Measurements from ENCODE around the gene NTN5.
"Not testable (repeated sequence)": the region's sequence is repeated elsewhere in the genome, so short reads cannot be mapped to it uniquely, and the experiment has no call there.

Gene NTN5, protein sequence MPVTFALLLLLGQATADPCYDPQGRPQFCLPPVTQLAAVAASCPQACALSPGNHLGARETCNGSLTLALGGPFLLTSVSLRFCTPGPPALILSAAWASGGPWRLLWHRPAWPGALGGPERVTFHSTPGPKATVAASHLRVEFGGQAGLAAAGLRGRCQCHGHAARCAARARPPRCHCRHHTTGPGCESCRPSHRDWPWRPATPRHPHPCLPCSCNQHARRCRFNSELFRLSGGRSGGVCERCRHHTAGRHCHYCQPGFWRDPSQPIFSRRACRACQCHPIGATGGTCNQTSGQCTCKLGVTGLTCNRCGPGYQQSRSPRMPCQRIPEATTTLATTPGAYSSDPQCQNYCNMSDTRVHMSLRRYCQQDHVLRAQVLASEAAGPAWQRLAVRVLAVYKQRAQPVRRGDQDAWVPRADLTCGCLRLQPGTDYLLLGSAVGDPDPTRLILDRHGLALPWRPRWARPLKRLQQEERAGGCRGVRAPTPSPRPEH

DNA sequence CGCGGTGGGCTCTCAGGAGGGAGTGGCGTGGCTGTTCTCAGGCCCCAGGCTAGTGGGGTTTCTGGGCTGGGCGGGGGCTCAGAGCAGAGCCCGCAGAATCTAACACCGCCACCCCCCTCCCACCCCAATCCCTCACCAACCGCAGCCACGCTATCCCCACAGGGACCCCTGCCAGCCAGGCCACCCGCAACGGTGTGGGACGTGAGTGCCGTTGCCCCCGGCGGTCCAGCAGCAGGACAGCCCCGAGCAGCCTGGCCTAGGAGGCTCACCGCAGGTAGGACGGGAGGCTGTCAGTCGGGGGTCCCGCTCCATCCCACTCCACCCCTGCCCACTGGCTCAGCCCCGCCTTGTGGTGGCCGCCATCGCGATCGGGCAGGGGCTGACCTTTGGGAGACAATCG, at the start of gene NTN5:
Gene NTN5, minus strand, starts transcription at position 24 of the 400 bp plus-strand sequence. CDS start 2,031 bp downstream, outside the sequence.
- DNase-seq = no peak

DNA sequence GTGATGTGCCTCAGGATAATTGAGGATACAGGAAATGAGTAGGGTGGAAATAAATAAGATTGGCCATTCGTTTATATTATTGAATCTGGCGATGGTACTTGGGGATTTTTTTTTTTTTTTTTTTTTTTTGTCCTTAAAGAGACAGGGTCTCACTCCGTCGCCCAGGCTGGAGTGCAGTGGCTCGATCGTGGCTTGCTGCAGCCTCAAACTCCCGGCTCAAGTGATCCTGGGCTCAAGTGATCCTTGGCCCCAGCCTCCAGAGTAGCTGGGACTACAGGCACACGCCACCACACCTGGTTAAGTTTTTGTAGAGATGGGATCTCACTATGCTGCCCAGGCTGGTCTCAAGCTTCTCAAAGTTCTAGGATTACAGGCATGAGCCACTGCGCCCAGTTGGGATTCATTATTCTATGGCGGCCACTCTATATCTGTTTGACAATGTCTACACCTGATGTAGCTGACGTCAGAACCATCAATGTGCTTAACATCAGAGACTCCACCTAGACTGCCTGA, 49.4 kb upstream of the NTN5 start:
- no peak for DNase-seq

DNA sequence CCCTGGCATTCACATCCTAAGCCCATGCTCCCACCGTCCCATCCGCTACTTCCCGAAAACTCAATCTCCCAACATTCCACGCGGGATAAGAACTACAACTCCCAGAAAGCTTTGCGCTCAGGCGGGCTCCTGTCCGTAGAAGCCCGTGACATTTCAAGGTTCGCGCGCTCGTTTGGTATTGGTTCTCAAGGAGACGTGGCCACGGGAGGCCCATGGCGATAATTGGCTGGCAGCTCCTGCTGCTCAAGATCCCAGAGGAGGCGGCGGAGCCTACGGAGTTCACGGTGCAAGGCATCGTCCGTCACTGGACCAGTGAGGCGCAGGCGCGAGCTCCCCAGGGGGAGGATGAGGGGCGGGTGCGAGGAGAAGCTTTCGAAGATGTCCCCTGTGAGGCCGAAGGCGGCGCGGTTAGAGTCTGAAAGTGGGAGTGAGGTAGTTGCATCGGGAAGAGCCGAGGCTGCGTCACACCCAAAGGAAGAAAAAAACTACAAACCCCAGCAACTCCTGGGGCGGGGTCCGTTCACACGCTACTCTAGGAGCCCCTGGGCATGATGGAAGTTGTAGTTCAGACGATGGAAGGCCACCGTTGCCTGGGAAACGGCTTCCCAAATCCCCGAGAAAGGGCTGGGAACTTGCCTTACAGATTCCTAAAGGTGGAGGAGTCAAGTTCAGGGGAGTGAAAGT, 47.9 kb upstream of the NTN5 start:
- DNase-seq = peak; percentile 99

GRCh38 chr19:48720251-48720612, 47.4 kb upstream of the NTN5 start:
- DNase-seq = no peak

GRCh38 chr19:48719263-48720171, 46.7 kb upstream of the NTN5 start, which contains the start of gene MAMSTR:
MAMSTR (minus strand) TSS chr19:48719725; CDS start chr19:48719031, 694 bp downstream.
- peak; percentile 74 for DNase-seq

DNA sequence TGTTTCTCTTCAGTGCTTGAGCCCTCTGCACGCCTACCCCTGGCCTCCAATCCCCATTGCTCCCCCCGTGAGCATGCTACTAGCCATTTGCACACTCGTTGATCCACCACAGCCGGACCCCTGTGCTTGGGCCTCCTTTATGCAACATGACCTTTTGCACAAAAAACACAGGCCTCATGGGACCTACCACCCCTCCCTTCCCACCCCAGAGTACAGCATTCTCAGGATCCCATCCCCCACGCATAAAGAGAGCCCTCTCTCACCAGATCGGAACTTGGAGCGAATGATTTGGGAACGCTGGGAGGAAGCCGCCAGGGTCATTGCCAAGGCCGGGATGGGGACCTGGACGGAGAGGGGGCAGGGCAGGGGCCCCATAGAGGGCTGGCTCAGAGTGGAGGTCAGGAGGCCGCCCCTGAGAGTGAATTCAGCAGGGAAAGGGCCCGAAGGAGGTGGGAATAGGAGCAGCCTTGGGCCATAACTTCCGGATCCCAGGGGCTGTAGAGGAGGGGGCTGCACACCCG, 46.0 kb upstream of the NTN5 start:
- peak; percentile 57 for DNase-seq

- not testable (repeated sequence) for DNase-seq
Observed at GRCh38 chr19:48718106-48718505, 45.3 kb upstream of the NTN5 start.

DNA sequence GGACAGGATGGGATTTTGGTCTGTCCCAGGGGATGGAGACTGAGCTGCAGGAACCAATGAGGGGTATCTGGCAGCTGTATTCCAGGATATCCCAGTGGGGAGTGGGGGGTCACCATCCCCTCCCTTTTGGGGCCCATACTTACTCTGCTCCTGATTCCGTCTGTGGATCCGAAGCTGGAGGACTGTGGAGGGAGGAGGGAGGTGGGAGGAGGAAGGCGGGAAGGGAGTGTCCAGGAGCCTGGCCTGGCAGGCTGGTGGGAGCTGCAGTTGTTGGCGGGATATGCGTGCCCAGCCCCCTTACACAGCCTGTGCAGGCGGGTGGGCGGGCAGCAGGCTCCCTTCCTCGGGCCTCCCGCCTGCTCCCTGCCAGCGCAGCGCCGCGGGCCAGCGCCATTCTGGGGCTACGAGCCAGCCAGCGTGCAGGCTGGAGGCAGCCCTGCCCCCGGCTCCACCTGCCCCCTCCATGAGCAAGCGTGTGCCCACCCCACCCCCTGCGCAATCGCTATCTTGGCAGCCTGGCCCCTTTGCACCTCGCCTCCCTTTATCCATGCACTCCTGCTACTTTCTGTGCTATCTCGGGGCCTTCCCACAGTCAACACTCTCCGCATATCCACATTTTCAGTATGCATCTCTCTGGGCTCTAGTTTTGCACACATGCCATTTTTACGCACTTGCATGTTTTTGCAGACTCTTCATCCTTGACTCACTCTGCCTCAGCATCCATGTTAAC, 43.9 kb upstream of the NTN5 start:
- peak; percentile 96 for DNase-seq

DNA sequence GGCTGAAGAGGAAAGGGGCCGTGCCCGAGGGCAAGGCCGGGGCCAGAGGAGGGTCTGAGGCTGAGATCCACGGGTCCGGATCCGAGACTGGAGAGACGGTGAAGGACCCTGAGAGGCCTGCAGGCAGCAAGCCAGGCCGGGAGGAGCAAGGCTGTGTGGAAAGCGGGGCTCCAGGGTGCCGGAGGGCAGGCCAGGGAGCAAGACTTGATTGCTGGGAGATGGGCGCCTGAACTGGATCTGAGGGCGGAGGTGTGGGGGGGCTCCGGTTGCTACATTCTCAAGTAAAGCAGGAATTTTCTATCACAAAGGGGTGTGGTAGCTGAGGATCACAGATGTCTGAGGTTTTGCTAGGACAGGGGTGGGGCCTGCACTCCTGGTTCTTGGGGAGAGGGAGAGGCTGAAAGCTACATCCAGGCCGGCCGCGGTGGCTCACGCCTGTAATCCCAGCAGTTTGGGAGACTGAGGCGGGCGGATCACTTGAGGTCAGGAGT, 42.9 kb upstream of the NTN5 start:
- peak; percentile 62 for DNase-seq

DNA sequence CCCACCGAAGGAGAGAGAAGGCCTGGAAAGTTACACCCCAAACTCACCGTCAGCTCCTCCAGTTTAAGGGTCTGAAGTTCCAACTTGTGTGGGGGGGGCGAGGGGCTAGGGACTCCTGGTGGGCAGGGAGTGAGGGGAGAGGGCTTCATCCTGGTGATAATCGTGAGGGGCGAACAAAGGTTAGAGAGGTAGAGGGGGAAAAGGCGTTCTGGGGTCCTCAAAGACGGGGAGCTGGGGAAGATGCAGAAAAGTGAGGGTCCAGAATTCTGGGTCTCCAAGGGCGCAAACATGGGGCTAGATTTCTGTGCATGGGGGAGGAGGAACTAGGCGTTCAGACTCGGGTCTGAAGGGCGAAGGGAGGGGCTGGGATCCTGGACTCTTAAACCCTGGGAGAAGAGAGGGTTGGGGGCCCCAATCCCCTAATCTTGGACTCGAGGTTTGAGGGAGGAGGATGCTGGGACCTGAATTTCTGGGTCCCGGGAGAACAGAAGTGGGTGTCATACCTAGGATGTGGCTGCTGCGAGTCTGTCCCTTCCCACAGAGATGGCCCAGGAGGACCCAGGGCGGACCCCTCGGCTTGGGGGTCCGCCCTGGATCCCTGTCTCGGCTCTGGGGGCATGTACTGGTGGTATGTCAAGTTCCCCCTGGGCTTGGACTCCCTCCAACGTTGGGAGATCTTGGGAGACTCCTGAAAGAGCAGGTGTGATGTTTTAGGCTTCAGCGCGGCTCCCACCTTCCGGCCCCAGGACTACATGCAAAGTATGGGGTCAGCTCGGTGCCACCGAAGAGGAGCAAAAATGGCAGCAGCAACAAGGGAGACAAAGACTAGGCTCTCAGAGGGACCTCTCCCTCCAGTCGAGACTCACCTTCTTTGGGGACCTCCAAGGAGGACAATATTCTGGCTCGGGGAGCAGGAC, 42.2 kb upstream of the NTN5 start:
- DNase-seq = no peak

GRCh38 chr19:48713864-48714755, 41.3 kb upstream of the NTN5 start:
- peak; percentile 100 for DNase-seq

DNA sequence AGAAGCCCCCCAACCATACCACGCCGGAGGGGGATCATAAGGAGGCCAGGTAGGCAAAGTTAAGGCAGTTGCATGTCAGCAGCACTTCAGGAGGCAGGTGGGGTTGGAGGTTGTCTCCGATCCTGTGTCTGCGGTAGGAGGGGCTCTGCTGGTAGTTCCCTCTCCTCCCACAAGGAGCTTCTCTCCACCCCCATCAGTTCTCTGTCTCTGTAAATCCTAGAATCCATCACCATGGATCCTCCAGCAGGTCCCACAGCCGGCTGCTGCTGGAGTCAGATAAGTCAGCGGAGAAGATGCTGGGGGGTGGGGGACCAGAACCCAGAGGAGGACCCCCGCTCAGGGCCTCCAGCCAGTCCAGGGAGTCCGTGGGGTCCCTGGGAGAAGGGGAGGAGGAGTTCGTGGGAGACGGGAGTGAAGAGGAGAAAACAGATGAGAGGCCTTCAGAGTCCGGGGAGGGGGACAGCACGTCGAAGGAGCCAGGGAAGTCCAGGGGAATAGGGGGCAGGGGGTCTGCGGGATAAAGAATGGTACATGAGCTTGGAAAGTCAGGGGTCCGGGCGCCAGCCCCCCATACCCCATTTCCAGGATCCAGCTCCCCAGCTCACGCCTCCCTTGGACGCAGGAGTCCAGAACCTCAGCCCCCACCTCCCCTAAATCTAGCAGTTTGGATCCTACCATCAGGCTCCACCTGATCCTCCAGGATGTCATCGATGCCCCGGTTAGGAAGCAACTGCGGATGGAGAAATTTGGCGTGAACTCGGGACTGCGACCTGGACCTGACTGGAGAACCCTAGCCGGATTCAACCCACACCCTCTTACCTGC, 40.4 kb upstream of the NTN5 start:
- no peak for DNase-seq

DNA sequence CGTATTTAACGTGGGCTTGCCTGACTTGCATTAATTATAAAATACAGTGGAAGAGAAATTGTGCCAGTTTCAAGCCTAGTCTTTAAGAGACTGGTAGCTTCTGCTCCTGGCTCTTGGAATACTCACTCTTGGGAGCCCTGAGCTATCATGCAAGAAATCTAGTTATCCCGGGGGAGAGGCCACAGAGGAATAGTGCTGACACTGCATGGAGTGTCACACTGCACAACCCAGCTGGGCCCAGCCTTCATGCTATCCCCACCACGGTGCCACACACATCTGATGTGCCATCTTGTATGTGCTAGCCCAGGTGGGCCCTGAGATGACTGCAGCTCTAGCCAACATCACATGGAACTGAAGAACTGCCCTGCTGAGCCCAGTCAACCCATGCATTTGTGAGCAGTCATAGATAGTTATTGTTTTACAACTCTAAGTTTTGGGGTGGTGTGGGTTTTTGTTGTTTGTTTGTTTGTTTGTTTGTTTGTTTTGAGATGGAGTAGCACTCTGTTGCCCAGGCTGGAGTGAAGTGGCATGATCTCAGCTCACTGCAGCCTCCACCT, 38.4 kb upstream of the NTN5 start:
- no peak for DNase-seq

DNA sequence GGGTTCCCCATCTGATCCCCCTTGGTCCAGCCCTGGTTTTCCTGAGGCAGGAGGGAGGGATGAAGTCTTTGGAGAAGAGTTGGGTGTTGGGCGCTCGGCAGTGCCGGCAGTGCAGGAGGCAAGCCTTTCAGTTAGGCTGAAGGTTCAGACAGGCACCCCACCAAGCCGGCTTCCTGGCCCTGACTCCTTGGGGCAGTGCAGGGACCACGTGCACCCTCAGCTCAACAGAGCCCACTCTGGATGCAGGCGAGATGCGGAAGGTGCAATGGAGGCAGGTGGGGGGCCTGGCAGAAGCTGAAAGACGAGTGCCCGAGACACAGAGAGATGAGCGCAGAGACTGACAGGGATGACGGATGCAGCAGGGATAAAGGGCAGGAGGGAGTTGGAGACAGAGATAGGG, 35.7 kb upstream of the NTN5 start:
- DNase-seq = no peak

GRCh38 chr19:48705431-48705830, 32.6 kb upstream of the NTN5 start:
- no peak for DNase-seq

DNA sequence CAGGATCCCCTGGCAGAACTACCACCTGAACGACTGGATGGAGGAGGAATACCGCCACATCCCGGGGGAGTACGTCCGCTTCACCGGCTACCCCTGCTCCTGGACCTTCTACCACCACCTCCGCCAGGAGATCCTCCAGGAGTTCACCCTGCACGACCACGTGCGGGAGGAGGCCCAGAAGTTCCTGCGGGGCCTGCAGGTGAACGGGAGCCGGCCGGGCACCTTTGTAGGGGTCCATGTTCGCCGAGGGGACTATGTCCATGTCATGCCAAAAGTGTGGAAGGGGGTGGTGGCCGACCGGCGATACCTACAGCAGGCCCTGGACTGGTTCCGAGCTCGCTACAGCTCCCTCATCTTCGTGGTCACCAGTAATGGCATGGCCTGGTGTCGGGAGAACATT, 30.5 kb upstream of the NTN5 start:
- DNase-seq = no peak

- DNase-seq = no peak
Observed at GRCh38 chr19:48702701-48703100, 29.9 kb upstream of the NTN5 start.

DNA sequence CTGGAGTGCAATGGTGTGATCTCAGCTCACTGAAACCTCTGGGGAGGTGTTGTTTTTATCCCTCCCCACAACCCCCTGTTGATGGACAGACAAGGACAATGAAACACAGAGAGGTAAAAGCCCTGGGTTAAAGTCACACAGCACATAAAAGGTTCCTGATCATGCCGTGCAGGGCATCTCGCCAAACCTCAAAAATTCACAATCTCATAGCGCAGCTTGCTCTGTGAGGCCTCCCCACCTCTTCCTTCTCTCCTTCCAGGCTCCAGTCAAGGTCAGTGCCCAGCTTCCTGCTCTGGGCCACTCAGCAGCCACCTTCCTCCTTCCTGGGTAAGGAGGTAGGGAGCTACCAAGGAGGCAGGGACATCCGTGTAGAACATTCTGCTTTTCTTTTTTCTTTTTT, 25.2 kb upstream of the NTN5 start:
- DNase-seq = no peak

Measured in left hindlimb (tissue), 1 donor.